H7 (cell line): ENCODE data around the gene MEI1. TPM values are rescaled to one million over a fixed set of nuclear protein-coding genes. Genes with fewer than 3 reads are reported as not detected.
"Not testable (repeated sequence)": the region's sequence is repeated elsewhere in the genome, so short reads cannot be mapped to it uniquely, and the experiment has no call there.

Experiments used
- DNase-seq: peaks from one replicate; pipeline ENCODE4 v3.0.0; 2012
- H3K27me3 ChIP-seq: 2 replicates; pipeline ENCODE4 v1.6.0; 2011; ENCODE audit warnings: mild to moderate bottlenecking, low read length; ENCODE audit not compliant: control insufficient read depth, insufficient read depth
- H3K36me3 ChIP-seq: replicated peaks from 2 replicates; pipeline ENCODE4 v1.5.1; 2011; ENCODE audit warnings: low read length; ENCODE audit not compliant: control insufficient read depth, insufficient read depth
- H3K4me3 ChIP-seq: 2 replicates; pipeline ENCODE4 v1.5.1; 2011; ENCODE audit warnings: low read depth, mild to moderate bottlenecking, control low read depth, low read length, moderate library complexity; ENCODE audit not compliant: insufficient read depth
- total RNA-seq: library from RNA; depleted of rRNA; stranded (reverse); fragments of >200 nt; shearing (Covaris generic); gene quantifications from 2 replicates; pipeline ENCODE4 v1.2.3, GENCODE V29; 2014

The MEI1 gene
- total RNA-seq, 1 experiment from 2014 or later = not detected

GRCh38 chr22:41688365-41689211 is 10.7 kb upstream of the MEI1 start, which contains the start of gene SNU13:
Gene SNU13 (minus strand): TSS chr22:41688867. CDS start chr22:41688796, 71 bp downstream.
- Histone ChIP-seq H3K4me3 (peak within 1 kb of the TSS; percentile 86), H3K27me3 (no peaks in the 10 kb centered on the region), H3K36me3 (no peaks in the 10 kb centered on the region)
- DNase-seq = peak; percentile 93

GRCh38 chr22:41690476-41690875 is 8.8 kb upstream of the MEI1 start:
- DNase-seq = no peak
- H3K36me3 ChIP-seq = no peaks in the 10 kb centered on the region
- H3K27me3 ChIP-seq = no peaks in the 10 kb centered on the region
- no peak overlapping the region for H3K4me3 ChIP-seq

- H3K27me3 ChIP-seq = no peaks in the 10 kb centered on the region
Observed at GRCh38 chr22:41695211-41695610, 4.1 kb upstream of the MEI1 start.

GRCh38 chr22:41696703-41697102 is 2.6 kb upstream of the MEI1 start:
- Histone ChIP-seq H3K27me3 (no peaks in the 10 kb centered on the region), H3K36me3 (no peaks in the 10 kb centered on the region), H3K4me3 (no peak overlapping the region)
- DNase-seq = no peak

More at GRCh38 chr22:41695211-41695610, 4.1 kb upstream of the MEI1 start:
- Histone ChIP-seq H3K36me3 (no peaks in the 10 kb centered on the region), H3K4me3 (no peak overlapping the region)
- no peak for DNase-seq

- Histone ChIP-seq H3K4me3 (no peak overlapping the region), H3K36me3 (no peaks in the 10 kb centered on the region), H3K27me3 (no peaks in the 10 kb centered on the region)
- DNase-seq = peak; percentile 95
Observed at GRCh38 chr22:41697126-41697775, 2.1 kb upstream of the MEI1 start.

GRCh38 chr22:41700108-41700364 is 733 bp downstream of the MEI1 start:
- Histone ChIP-seq H3K4me3 (no peak overlapping the region), H3K36me3 (no peaks in the 10 kb centered on the region), H3K27me3 (no peaks in the 10 kb centered on the region)
- no peak for DNase-seq

- no peak for DNase-seq
- no peak overlapping the region for H3K4me3 ChIP-seq
- H3K36me3 ChIP-seq = no peaks in the 10 kb centered on the region
- H3K27me3 ChIP-seq = no peaks in the 10 kb centered on the region; the same call in 1 of the 2 replicates
Observed at GRCh38 chr22:41702763-41703162, 3.5 kb downstream of the MEI1 start.

- no peaks in the 10 kb centered on the region for H3K36me3 ChIP-seq
- no peaks in the 10 kb centered on the region; the same call in 1 of the 2 replicates for H3K27me3 ChIP-seq
- DNase-seq = no peak
- no peak overlapping the region for H3K4me3 ChIP-seq
Observed at GRCh38 chr22:41709341-41709740, 10.0 kb downstream of the MEI1 start.

- DNase-seq = no peak
- Histone ChIP-seq H3K4me3 (no peak overlapping the region), H3K27me3 (no peaks in the 10 kb centered on the region; the same call in 1 of the 2 replicates), H3K36me3 (no peaks in the 10 kb centered on the region)
Observed at GRCh38 chr22:41713004-41713403, 13.7 kb downstream of the MEI1 start.

- H3K36me3 ChIP-seq = no peaks in the 10 kb centered on the region
- DNase-seq = no peak
- H3K4me3 ChIP-seq = no peak overlapping the region
- H3K27me3 ChIP-seq = no peaks in the 10 kb centered on the region
Observed at GRCh38 chr22:41722496-41722895, 23.2 kb downstream of the MEI1 start.

GRCh38 chr22:41725510-41726110 is 26.3 kb downstream of the MEI1 start:
- Histone ChIP-seq H3K27me3 (no peaks in the 10 kb centered on the region), H3K4me3 (no peak overlapping the region), H3K36me3 (no peaks in the 10 kb centered on the region)
- DNase-seq = no peak

GRCh38 chr22:41731609-41732008 is 32.3 kb downstream of the MEI1 start:
- Histone ChIP-seq H3K36me3 (no peaks in the 10 kb centered on the region), H3K4me3 (no peak overlapping the region), H3K27me3 (no peaks in the 10 kb centered on the region)
- DNase-seq = no peak

GRCh38 chr22:41732096-41732772 is 32.9 kb downstream of the MEI1 start:
- Histone ChIP-seq H3K27me3 (no peaks in the 10 kb centered on the region), H3K4me3 (no peak overlapping the region), H3K36me3 (no peaks in the 10 kb centered on the region)
- no peak for DNase-seq

- not testable (repeated sequence) for H3K4me3 ChIP-seq, H3K27me3 ChIP-seq, DNase-seq, H3K36me3 ChIP-seq
Observed at GRCh38 chr22:41733241-41733640, 33.9 kb downstream of the MEI1 start.
